Fibroblast of villous mesenchyme (primary cell): ENCODE data around the gene KNTC1. TPM values are rescaled to one million over a fixed set of nuclear protein-coding genes. Genes with fewer than 3 reads are reported as not detected.
"Not testable (repeated sequence)": the region's sequence is repeated elsewhere in the genome, so short reads cannot be mapped to it uniquely, and the experiment has no call there.

ENCODE experiments used
- DNase-seq: peaks from one replicate; pipeline ENCODE4 v3.0.0-alpha.2; 2010; ENCODE audit warnings: low read depth
- H3K4me3 ChIP-seq: 2 replicates; pipeline ENCODE4 v1.5.1; 2011; ENCODE audit warnings: low read depth, mild to moderate bottlenecking, low read length
- total RNA-seq: library from RNA; depleted of rRNA; stranded (reverse); fragments of >200 nt; gene quantifications from 2 replicates; pipeline ENCODE4 v1.2.3, GENCODE V29; 2012
- TF ChIP-seq, protein P1 (sequence below): IDR thresholded peaks from 2 replicates; pipeline ENCODE4 v1.5.1; 2012; ENCODE audit warnings: low read depth, mild to moderate bottlenecking, low read length; ENCODE audit not compliant: insufficient read depth

Gene KNTC1, protein sequence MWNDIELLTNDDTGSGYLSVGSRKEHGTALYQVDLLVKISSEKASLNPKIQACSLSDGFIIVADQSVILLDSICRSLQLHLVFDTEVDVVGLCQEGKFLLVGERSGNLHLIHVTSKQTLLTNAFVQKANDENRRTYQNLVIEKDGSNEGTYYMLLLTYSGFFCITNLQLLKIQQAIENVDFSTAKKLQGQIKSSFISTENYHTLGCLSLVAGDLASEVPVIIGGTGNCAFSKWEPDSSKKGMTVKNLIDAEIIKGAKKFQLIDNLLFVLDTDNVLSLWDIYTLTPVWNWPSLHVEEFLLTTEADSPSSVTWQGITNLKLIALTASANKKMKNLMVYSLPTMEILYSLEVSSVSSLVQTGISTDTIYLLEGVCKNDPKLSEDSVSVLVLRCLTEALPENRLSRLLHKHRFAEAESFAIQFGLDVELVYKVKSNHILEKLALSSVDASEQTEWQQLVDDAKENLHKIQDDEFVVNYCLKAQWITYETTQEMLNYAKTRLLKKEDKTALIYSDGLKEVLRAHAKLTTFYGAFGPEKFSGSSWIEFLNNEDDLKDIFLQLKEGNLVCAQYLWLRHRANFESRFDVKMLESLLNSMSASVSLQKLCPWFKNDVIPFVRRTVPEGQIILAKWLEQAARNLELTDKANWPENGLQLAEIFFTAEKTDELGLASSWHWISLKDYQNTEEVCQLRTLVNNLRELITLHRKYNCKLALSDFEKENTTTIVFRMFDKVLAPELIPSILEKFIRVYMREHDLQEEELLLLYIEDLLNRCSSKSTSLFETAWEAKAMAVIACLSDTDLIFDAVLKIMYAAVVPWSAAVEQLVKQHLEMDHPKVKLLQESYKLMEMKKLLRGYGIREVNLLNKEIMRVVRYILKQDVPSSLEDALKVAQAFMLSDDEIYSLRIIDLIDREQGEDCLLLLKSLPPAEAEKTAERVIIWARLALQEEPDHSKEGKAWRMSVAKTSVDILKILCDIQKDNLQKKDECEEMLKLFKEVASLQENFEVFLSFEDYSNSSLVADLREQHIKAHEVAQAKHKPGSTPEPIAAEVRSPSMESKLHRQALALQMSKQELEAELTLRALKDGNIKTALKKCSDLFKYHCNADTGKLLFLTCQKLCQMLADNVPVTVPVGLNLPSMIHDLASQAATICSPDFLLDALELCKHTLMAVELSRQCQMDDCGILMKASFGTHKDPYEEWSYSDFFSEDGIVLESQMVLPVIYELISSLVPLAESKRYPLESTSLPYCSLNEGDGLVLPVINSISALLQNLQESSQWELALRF (N-terminal part only)
- total RNA-seq: 28.0 and 28.5 TPM in 2 replicates

DNA sequence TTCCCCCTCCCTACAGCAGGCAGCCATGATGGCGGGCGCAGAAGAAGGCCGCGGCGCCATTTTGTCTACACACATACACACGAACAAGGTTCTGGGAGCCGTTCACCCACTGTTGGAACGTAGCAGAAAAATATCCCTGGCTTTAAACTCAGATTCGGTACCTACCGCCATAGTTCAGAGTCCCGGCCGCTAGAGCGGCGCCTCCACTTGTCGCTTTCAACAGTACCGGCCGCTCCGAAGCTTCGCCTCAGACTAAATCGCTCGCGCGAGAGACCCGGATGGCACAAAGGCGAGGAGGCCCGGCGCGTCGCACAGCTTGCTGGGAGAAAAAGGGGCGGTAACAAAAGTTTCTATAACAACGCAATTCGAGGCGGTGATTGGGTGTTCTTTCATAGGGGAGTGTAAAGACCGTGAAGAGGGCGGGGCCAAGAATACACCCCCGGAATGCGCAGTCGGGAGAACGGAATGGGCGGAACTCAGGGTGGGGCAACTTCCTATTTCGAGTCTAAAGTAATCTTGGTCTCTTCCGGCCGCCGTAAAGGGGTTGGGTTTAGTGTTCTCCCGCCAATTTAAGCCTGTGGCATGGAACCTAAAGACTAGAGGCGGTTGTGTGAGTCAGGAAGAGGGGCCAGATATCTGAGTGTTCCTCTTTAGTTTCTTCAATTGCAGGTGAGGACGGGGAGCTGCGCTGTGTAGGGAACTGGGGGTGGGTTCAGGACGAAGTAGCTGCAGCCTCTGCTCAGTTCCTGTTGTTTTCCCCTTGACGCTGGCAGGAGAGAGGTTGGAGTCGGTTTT is at the start of gene KNTC1, which contains the start of gene RSRC2:
Gene KNTC1, plus strand, starts transcription at position 567 of the 795 bp plus-strand sequence. CDS start 2,815 bp downstream, outside the sequence.
Gene RSRC2, minus strand, starts transcription at position 254 of the 795 bp plus-strand sequence. Its CDS starts 83 bp downstream, at position 171.
- TF ChIP-seq, protein P1, sequence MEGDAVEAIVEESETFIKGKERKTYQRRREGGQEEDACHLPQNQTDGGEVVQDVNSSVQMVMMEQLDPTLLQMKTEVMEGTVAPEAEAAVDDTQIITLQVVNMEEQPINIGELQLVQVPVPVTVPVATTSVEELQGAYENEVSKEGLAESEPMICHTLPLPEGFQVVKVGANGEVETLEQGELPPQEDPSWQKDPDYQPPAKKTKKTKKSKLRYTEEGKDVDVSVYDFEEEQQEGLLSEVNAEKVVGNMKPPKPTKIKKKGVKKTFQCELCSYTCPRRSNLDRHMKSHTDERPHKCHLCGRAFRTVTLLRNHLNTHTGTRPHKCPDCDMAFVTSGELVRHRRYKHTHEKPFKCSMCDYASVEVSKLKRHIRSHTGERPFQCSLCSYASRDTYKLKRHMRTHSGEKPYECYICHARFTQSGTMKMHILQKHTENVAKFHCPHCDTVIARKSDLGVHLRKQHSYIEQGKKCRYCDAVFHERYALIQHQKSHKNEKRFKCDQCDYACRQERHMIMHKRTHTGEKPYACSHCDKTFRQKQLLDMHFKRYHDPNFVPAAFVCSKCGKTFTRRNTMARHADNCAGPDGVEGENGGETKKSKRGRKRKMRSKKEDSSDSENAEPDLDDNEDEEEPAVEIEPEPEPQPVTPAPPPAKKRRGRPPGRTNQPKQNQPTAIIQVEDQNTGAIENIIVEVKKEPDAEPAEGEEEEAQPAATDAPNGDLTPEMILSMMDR: no peak
- peak within 1 kb of the TSS; percentile 100 for H3K4me3 ChIP-seq
- DNase-seq: peak; percentile 100

DNA sequence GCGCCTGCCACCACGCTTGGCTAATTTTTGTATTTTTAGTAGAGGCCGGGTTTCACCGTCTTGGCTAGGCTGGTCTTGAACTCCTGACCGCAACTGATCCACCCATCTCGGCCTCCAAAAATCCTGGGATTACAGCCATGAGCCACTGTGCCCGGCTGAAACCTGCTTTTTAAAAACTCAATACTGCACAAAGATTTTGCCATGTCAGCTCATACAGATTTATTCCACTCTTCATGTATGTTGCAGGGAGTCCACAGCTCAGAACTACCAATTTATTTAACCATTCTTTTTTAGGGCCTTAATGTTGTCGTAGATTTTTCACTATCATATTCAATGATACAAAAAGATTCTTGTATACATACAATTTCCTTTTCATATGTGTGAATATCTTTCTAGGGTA is 46.3 kb upstream of the KNTC1 start:
- no peak for DNase-seq
- no peak overlapping the region for H3K4me3 ChIP-seq
- TF ChIP-seq, protein P1: no peak

DNA sequence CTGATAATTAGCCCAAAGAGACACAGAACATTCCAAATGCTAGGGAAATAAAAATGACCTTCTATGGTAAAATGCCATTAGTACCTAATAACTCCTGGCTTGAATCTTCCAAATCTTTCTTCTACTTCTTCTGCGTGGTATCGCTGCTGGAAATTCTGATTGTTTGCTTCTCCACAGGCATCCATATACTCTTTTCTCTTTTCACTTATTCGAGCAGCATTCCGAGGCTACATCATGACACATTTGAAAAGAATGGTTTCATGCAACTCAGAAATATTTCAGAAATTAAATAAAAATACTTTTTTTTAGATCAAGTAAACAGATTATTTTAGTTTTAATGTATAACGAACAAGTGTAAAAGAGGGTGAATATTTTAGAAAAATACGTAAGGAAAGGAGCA is 45.2 kb upstream of the KNTC1 start:
- no peak for DNase-seq
- H3K4me3 ChIP-seq: no peak overlapping the region
- TF ChIP-seq, protein P1: no peak

DNA sequence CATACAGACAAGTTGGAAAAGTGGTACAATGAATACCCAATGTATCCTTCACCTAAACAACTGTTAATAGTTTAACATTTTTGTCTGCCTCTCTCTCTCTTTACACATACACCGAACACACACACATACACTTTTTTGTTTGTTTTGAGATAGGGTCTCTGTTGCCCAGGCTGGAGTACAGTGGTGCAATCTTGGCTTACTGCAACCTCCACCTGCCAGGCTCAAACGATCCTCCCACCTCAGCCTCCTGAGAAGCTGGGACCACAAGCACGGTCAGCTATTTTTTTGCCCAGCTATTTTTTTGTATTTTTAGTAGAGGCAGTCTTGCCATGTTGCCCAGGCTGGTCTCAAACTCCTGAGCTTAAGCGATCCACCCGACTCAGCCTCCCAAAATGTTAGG is 43.1 kb upstream of the KNTC1 start:
- no peak overlapping the region for H3K4me3 ChIP-seq
- TF ChIP-seq, protein P1: no peak
- DNase-seq: no peak

DNA sequence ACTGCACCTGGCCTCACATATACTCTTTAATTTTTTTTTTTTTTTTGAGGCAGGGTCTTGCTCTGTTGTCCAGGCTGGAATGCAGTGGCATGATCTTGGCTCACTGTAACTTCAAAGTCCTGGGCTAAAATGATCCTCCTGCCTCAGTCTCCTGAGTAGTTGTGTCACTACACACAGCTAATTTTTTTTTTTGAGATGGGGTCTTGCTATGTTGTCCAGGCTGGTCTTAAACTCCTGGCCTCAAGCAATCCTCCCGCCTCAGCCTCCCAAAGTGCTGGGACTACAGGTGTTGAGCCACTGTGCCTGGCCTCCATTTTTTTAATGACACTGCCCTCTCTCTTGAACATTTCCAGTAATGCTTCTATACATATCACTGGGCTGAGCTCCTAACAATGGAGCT is 42.7 kb upstream of the KNTC1 start:
- DNase-seq, H3K4me3 ChIP-seq: not testable (repeated sequence)

DNA sequence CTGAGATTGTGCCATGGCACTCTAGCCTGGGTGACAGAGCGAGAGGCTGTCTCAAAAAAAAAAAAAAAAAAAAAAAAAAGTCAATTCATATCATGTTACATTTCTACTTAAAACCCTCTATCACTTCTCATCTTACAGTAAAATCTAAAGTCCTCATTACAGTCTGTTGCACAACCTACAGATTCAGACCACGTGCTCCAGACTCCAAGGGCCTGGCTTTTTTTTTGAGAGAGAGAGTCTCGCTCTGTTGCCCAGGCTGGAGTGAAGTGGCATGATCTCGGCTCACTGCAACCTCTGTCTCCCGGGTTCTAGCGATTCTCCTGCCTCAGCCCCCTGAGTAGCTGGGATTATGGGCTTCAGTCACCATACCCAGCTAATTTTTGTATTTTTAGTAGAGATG is 40.7 kb upstream of the KNTC1 start:
- DNase-seq: peak; percentile 57
- H3K4me3 ChIP-seq: not testable (repeated sequence)
